IMR-90 (cell line): ENCODE measurements around the gene ITCH.

Experiments used
- BHLHE40 ChIP-seq: fragments of 150-350 bp; IDR thresholded peaks from 2 replicates; pipeline ENCODE4 v1.6.1; 2016; ENCODE audit warnings: mild to moderate bottlenecking, low read depth, low read length
- CEBPB ChIP-seq: IDR thresholded peaks from 2 replicates; pipeline ENCODE4 v1.6.1; 2012; ENCODE audit warnings: low read depth, low read length, improper control_type of control experiment
- CHD1 ChIP-seq: IDR thresholded peaks from 2 replicates; pipeline ENCODE4 v1.6.1; 2012; ENCODE audit warnings: low read depth, low read length, improper control_type of control experiment
- MXI1 ChIP-seq: IDR thresholded peaks from 2 replicates; pipeline ENCODE4 v1.6.1; 2012; ENCODE audit warnings: low read depth, mild to moderate bottlenecking, low read length, moderate library complexity, borderline replicate concordance
- TF ChIP-seq, protein P1 (sequence below): conservative IDR thresholded peaks from 2 replicates; pipeline ENCODE4 v1.5.1; 2012; ENCODE audit warnings: mild to moderate bottlenecking, low read depth, low read length, improper control_type of control experiment
- TF ChIP-seq, protein P2 (sequence below): fragments of 150-350 bp; IDR thresholded peaks from 2 replicates; pipeline ENCODE4 v1.6.1; 2017; ENCODE audit warnings: mild to moderate bottlenecking, antibody characterized with exemption, low read length, low read depth

DNA sequence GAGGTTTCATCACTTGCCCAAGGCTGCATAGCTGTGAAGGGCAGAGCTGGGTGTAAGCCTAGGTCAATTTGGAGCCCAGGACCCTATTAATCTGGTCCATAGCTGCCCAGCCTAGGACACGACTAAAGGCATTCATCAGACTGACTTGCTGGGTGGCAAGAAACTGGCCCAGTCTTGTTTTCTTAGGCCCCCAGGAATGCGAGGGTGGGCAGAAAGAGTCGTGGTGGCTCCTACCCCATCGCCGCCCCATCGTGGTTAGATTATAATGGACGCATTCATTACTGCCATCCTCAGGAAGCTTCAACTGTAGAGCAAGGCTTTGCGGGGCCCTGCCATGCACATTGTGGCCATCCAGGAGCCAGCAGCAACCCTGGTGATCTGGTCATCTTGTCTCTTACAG, 169.2 kb downstream of the ITCH start:
- TF ChIP-seq, protein P1, sequence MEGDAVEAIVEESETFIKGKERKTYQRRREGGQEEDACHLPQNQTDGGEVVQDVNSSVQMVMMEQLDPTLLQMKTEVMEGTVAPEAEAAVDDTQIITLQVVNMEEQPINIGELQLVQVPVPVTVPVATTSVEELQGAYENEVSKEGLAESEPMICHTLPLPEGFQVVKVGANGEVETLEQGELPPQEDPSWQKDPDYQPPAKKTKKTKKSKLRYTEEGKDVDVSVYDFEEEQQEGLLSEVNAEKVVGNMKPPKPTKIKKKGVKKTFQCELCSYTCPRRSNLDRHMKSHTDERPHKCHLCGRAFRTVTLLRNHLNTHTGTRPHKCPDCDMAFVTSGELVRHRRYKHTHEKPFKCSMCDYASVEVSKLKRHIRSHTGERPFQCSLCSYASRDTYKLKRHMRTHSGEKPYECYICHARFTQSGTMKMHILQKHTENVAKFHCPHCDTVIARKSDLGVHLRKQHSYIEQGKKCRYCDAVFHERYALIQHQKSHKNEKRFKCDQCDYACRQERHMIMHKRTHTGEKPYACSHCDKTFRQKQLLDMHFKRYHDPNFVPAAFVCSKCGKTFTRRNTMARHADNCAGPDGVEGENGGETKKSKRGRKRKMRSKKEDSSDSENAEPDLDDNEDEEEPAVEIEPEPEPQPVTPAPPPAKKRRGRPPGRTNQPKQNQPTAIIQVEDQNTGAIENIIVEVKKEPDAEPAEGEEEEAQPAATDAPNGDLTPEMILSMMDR = no peak
- TF ChIP-seq BHLHE40 = no peak
- TF ChIP-seq MXI1 = no peak
- no peak for TF ChIP-seq CHD1
- TF ChIP-seq CEBPB = no peak
- TF ChIP-seq, protein P2, sequence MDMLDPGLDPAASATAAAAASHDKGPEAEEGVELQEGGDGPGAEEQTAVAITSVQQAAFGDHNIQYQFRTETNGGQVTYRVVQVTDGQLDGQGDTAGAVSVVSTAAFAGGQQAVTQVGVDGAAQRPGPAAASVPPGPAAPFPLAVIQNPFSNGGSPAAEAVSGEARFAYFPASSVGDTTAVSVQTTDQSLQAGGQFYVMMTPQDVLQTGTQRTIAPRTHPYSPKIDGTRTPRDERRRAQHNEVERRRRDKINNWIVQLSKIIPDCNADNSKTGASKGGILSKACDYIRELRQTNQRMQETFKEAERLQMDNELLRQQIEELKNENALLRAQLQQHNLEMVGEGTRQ = no peak
